Measurements from ENCODE around the gene TMEM132D. TPM values are rescaled to one million over a fixed set of nuclear protein-coding genes. Genes with fewer than 3 reads are reported as not detected.

Gene TMEM132D
- polyA plus RNA-seq, 4 donors = 1.3 to 3.5 (median 1.7) TPM

- no peak for DNase-seq (ENCODE audit: low read depth in 4 of 4, low spot score in 3 of 4)
These were observed 297.6 kb downstream of the TMEM132D start for GRCh38 chr12:129606239-129606638.

GRCh38 chr12:129605666-129606065 is 298.2 kb downstream of the TMEM132D start:
- DNase-seq (ENCODE audit: low read depth in 4 of 4, low spot score in 3 of 4) = no peak

GRCh38 chr12:129604506-129604905 is 299.3 kb downstream of the TMEM132D start:
- DNase-seq (ENCODE audit: low read depth in 4 of 4, low spot score in 3 of 4) = no peak

- no peak for DNase-seq (ENCODE audit: low read depth in 4 of 4, low spot score in 3 of 4)
These were observed 304.4 kb downstream of the TMEM132D start for GRCh38 chr12:129599406-129599805.

GRCh38 chr12:129594098-129594497 is 309.7 kb downstream of the TMEM132D start:
- no peak for DNase-seq (ENCODE audit: low read depth in 4 of 4, low spot score in 3 of 4)

GRCh38 chr12:129592449-129592848 is 311.4 kb downstream of the TMEM132D start:
- no peak for DNase-seq (ENCODE audit: low read depth in 4 of 4, low spot score in 3 of 4)

- no peak for DNase-seq (ENCODE audit: low read depth in 4 of 4, low spot score in 3 of 4)
These were observed 314.3 kb downstream of the TMEM132D start for GRCh38 chr12:129589503-129589902.

GRCh38 chr12:129588142-129588541 is 315.7 kb downstream of the TMEM132D start:
- DNase-seq (ENCODE audit: low read depth in 4 of 4, low spot score in 3 of 4) = no peak

GRCh38 chr12:129585296-129585695 is 318.5 kb downstream of the TMEM132D start:
- no peak for DNase-seq (ENCODE audit: low read depth in 4 of 4, low spot score in 3 of 4)

GRCh38 chr12:129579879-129580278 is 323.9 kb downstream of the TMEM132D start:
- no peak for DNase-seq (ENCODE audit: low read depth in 4 of 4, low spot score in 3 of 4)

GRCh38 chr12:129571901-129572494 is 331.8 kb downstream of the TMEM132D start:
- no peak for DNase-seq (ENCODE audit: low read depth in 4 of 4, low spot score in 3 of 4)

GRCh38 chr12:129570796-129571400 is 332.9 kb downstream of the TMEM132D start:
- no peak for DNase-seq (ENCODE audit: low read depth in 4 of 4, low spot score in 3 of 4)

- no peak for DNase-seq (ENCODE audit: low read depth in 4 of 4, low spot score in 3 of 4)
These were observed 337.0 kb downstream of the TMEM132D start for GRCh38 chr12:129566800-129567199.

- no peak for DNase-seq (ENCODE audit: low read depth in 4 of 4, low spot score in 3 of 4)
These were observed 339.1 kb downstream of the TMEM132D start for GRCh38 chr12:129564768-129565167.

- no peak for DNase-seq (ENCODE audit: low read depth in 4 of 4, low spot score in 3 of 4)
These were observed 340.6 kb downstream of the TMEM132D start for GRCh38 chr12:129563266-129563665.

GRCh38 chr12:129561304-129561703 is 342.5 kb downstream of the TMEM132D start:
- DNase-seq (ENCODE audit: low read depth in 4 of 4, low spot score in 3 of 4) = no peak

GRCh38 chr12:129559776-129560175 is 344.0 kb downstream of the TMEM132D start:
- DNase-seq (ENCODE audit: low read depth in 4 of 4, low spot score in 3 of 4) = no peak

- no peak for DNase-seq (ENCODE audit: low read depth in 4 of 4, low spot score in 3 of 4)
These were observed 345.8 kb downstream of the TMEM132D start for GRCh38 chr12:129558036-129558435.

- DNase-seq (ENCODE audit: low read depth in 4 of 4, low spot score in 3 of 4) = no peak
These were observed 347.7 kb downstream of the TMEM132D start for GRCh38 chr12:129556082-129556481.

GRCh38 chr12:129552996-129553750 is 350.7 kb downstream of the TMEM132D start:
- no peak for DNase-seq (ENCODE audit: low read depth in 4 of 4, low spot score in 3 of 4)

GRCh38 chr12:129551441-129551840 is 352.4 kb downstream of the TMEM132D start:
- DNase-seq (ENCODE audit: low read depth in 4 of 4, low spot score in 3 of 4) = no peak

- DNase-seq (ENCODE audit: low read depth in 4 of 4, low spot score in 3 of 4) = no peak
These were observed 353.5 kb downstream of the TMEM132D start for GRCh38 chr12:129550353-129550752.
